GM12878 (cell line): ENCODE measurements around the gene RIPOR1. TPM values are rescaled to one million over a fixed set of nuclear protein-coding genes. Genes with fewer than 3 reads are reported as not detected.
A peak's percentile ranks its signal among the peaks of the same experiment; 100 is the strongest.

Source experiments
- ATF7 ChIP-seq: fragments of 450-650 bp; IDR thresholded peaks from 2 replicates; pipeline ENCODE4 v1.6.1; 2016; ENCODE audit warnings: low read depth, mild to moderate bottlenecking
- BMI1 ChIP-seq: fragments of 450-650 bp; IDR thresholded peaks from 2 replicates; pipeline ENCODE4 v1.6.1; 2016; ENCODE audit warnings: mild to moderate bottlenecking, moderate library complexity, borderline replicate concordance
- CEBPB ChIP-seq, 2 experiments: fragments of 150-350 bp in 1 of 2; IDR thresholded peaks; 2 replicates each; pipeline ENCODE4 v1.6.1; 2012 to 2014; ENCODE audit warnings: low read depth in 2 of 2, low read length in 2 of 2, borderline replicate concordance in 1 of 2, inconsistent platforms in 1 of 2
- CREB1 ChIP-seq: IDR thresholded peaks from 2 replicates; pipeline ENCODE4 v1.6.1; 2012; ENCODE audit warnings: low read depth, mild to moderate bottlenecking, inconsistent platforms
- EED ChIP-seq: sonication (generic); IDR thresholded peaks from 2 replicates; pipeline ENCODE4 v1.6.1; 2016; ENCODE audit warnings: antibody characterized with exemption, low read depth
- HDGF ChIP-seq: fragments of 450-650 bp; IDR thresholded peaks from 2 replicates; pipeline ENCODE4 v1.6.1; 2016; ENCODE audit warnings: antibody characterized with exemption
- MTA2 ChIP-seq: fragments of 450-650 bp; IDR thresholded peaks from 2 replicates; pipeline ENCODE4 v1.6.1; 2016; ENCODE audit warnings: low read depth, mild to moderate bottlenecking, moderate library complexity
- MYB ChIP-seq: fragments of 150-350 bp; IDR thresholded peaks from 2 replicates; pipeline ENCODE4 v1.6.1; 2014; ENCODE audit warnings: mild to moderate bottlenecking, low read depth, low read length, borderline replicate concordance
- NFIC ChIP-seq: IDR thresholded peaks from 2 replicates; pipeline ENCODE4 v1.6.1; 2012; ENCODE audit warnings: low read depth, mild to moderate bottlenecking, inconsistent platforms, low read length, moderate library complexity
- PAX8 ChIP-seq: fragments of 450-650 bp; IDR thresholded peaks from 2 replicates; pipeline ENCODE4 v1.6.1; 2017; ENCODE audit warnings: mild to moderate bottlenecking, moderate library complexity
- RUNX3 ChIP-seq: IDR thresholded peaks from 2 replicates; pipeline ENCODE4 v1.6.1; 2012; ENCODE audit warnings: low read length, inconsistent platforms
- SIX5 ChIP-seq: IDR thresholded peaks from 2 replicates; pipeline ENCODE4 v1.6.1; 2011; ENCODE audit warnings: mild to moderate bottlenecking, low read depth, low read length, moderate library complexity; ENCODE audit not compliant: severe bottlenecking
- SREBF1 ChIP-seq: IDR thresholded peaks from 2 replicates; pipeline ENCODE4 v1.6.1; 2012; ENCODE audit warnings: mild to moderate bottlenecking, low read length
- SUPT20H ChIP-seq: IDR thresholded peaks from 2 replicates; pipeline ENCODE4 v1.6.1; 2011; ENCODE audit warnings: low read depth, mild to moderate bottlenecking, low read length, moderate library complexity, borderline replicate concordance; ENCODE audit not compliant: control insufficient read depth
- TCF3 ChIP-seq: IDR thresholded peaks from 2 replicates; pipeline ENCODE4 v1.6.1; 2012; ENCODE audit warnings: low read depth, mild to moderate bottlenecking, low read length, borderline replicate concordance; ENCODE audit not compliant: insufficient read depth
- TCF7 ChIP-seq: IDR thresholded peaks from 2 replicates; pipeline ENCODE4 v1.6.1; 2014; ENCODE audit warnings: antibody characterized with exemption, borderline replicate concordance
- WRNIP1 ChIP-seq: IDR thresholded peaks from 2 replicates; pipeline ENCODE4 v1.6.1; 2011; ENCODE audit warnings: low read depth, low read length, improper control_type of control experiment, borderline replicate concordance
- polyA plus RNA-seq, 11 experiments: library from polyadenylated mRNA; depleted of rRNA in 4 of 11; unstranded in 6 of 11; stranded (reverse) in 5 of 11; fragments of >200 nt; fragmentation: Nextera tagmentation in 4 of 11; fragmentation: Illumina TruSeq in 1 of 11; extraction: Ambion mirVana in 4 of 11; extraction: Trizol in 1 of 11; gene quantifications; 1 replicate in 1 of 11; 2 replicates in 10 of 11; pipeline versions ENCODE4 v1.2.1 to v1.2.3, GENCODE V29; 2011 to 2016; ENCODE audit warnings: inconsistent platforms in 2 of 11, missing spikeins in 2 of 11, low read depth in 1 of 11
- total RNA-seq, 4 experiments: library from RNA; depleted of rRNA in 3 of 4; stranded (reverse); fragments of >200 nt in 3 of 4; fragmentation: Illumina TruSeq in 1 of 4; extraction: Trizol in 1 of 4; gene quantifications; 2 replicates each; pipeline versions ENCODE4 v1.2.1 to v1.2.3, GENCODE V29; 2013 to 2021
- TF ChIP-seq, protein P1 (sequence below): fragments of 450-650 bp; IDR thresholded peaks from 2 replicates; pipeline ENCODE4 v1.6.1; 2017; ENCODE audit warnings: mild to moderate bottlenecking, moderate library complexity
- TF ChIP-seq, protein P2 (sequence below): IDR thresholded peaks from 2 replicates; pipeline ENCODE4 v1.6.1; 2012; ENCODE audit warnings: low read depth, low read length, improper control_type of control experiment

RIPOR1 gene
- total and polyA plus RNA-seq, 10 of the 15 experiments (the other 5 are each of a cell fraction or from before 2014, with no cell fraction given) = 0.13 to 28.5 (median 7.0) TPM

DNA sequence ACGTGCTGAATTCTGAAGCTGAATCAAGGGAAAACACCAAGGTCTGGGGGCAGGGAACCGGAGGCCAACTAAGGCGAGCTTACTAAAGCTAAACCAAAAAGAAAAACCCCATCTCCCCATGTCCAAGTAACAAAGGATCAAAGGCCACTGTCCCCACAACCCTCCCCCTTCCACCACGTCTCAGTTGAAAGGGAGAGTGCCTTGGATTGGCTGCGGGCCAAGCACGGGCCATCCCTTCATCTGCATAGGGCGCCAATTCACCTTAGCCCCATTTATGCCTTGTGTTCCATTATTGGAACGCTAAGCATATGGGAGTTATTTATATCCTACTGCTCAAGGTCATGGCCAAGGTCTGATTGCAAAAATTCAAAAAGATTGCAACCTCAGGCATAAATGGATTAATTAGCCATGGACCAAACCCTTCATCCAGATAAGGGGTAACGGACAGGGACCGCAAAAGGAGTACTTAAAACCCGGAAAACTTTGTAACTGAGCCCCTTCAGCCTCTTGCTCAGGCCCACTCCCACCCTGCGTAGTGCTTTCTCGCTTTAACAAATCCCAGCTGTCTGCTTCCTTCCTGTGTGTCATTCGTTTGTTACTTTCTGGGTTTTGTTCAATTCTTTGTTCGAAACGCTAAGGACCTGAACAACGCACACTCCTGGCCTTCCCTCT lies 46.9 kb upstream of the RIPOR1 start (continued):
- TF ChIP-seq MYB = no peak
- TF ChIP-seq PAX8 = no peak
- TF ChIP-seq, protein P1, sequence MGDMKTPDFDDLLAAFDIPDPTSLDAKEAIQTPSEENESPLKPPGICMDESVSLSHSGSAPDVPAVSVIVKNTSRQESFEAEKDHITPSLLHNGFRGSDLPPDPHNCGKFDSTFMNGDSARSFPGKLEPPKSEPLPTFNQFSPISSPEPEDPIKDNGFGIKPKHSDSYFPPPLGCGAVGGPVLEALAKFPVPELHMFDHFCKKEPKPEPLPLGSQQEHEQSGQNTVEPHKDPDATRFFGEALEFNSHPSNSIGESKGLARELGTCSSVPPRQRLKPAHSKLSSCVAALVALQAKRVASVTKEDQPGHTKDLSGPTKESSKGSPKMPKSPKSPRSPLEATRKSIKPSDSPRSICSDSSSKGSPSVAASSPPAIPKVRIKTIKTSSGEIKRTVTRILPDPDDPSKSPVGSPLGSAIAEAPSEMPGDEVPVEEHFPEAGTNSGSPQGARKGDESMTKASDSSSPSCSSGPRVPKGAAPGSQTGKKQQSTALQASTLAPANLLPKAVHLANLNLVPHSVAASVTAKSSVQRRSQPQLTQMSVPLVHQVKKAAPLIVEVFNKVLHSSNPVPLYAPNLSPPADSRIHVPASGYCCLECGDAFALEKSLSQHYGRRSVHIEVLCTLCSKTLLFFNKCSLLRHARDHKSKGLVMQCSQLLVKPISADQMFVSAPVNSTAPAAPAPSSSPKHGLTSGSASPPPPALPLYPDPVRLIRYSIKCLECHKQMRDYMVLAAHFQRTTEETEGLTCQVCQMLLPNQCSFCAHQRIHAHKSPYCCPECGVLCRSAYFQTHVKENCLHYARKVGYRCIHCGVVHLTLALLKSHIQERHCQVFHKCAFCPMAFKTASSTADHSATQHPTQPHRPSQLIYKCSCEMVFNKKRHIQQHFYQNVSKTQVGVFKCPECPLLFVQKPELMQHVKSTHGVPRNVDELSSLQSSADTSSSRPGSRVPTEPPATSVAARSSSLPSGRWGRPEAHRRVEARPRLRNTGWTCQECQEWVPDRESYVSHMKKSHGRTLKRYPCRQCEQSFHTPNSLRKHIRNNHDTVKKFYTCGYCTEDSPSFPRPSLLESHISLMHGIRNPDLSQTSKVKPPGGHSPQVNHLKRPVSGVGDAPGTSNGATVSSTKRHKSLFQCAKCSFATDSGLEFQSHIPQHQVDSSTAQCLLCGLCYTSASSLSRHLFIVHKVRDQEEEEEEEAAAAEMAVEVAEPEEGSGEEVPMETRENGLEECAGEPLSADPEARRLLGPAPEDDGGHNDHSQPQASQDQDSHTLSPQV = no peak
- TF ChIP-seq EED = no peak
- no peak; the same call in 1 of the 2 replicates for TF ChIP-seq RUNX3
- TF ChIP-seq MTA2 = 0 out of 2 replicates have a peak, but pooled peaks have one; percentile 31
- no peak for TF ChIP-seq SIX5
- no peak for TF ChIP-seq WRNIP1
- TF ChIP-seq HDGF = peak; percentile 40; the same call in 1 of the 2 replicates
- TF ChIP-seq SUPT20H = no peak
- TF ChIP-seq SREBF1 = no peak
- TF ChIP-seq, protein P2, sequence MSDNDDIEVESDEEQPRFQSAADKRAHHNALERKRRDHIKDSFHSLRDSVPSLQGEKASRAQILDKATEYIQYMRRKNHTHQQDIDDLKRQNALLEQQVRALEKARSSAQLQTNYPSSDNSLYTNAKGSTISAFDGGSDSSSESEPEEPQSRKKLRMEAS = no peak
- TF ChIP-seq CEBPB (IDR thresholded peaks at IDR 0.05; ENCODE audit: borderline replicate concordance in 1 of 2, low read depth in 2 of 2, low read length in 2 of 2) = no peak
- peak; percentile 6; the same call in 1 of the 2 replicates for TF ChIP-seq ATF7
- no peak for TF ChIP-seq BMI1
- no peak for TF ChIP-seq TCF3
- no peak; the same call in 1 of the 2 replicates for TF ChIP-seq CREB1
- no peak for TF ChIP-seq NFIC
- TF ChIP-seq TCF7 = no peak
